GM12878 (cell line): Measurements from ENCODE around the gene PUSL1.

Source experiments
- CHD2 ChIP-seq: IDR thresholded peaks from 2 replicates; pipeline ENCODE4 v1.6.1; 2011; ENCODE audit warnings: low read depth, low read length, improper control_type of control experiment, borderline replicate concordance
- E2F4 ChIP-seq: IDR thresholded peaks from 2 replicates; pipeline ENCODE4 v1.6.1; 2012; ENCODE audit warnings: low read depth, low read length, improper control_type of control experiment
- NBN ChIP-seq: fragments of 450-650 bp; IDR thresholded peaks from 2 replicates; pipeline ENCODE4 v1.6.1; 2016
- SP1 ChIP-seq: IDR thresholded peaks from one replicate; pipeline ENCODE4 v1.6.1; 2011; ENCODE audit warnings: low read depth, low read length
- TCF12 ChIP-seq: IDR thresholded peaks from 2 replicates; pipeline ENCODE4 v1.6.1; 2011; ENCODE audit warnings: low read depth, mild to moderate bottlenecking, low read length
- TF ChIP-seq, protein P1 (sequence below), 3 experiments: IDR thresholded peaks in 2 of 3; conservative IDR thresholded peaks in 1 of 3; 2 replicates each; pipeline ENCODE4 v1.5.1; 2011; ENCODE audit warnings: low read depth in 3 of 3, low read length in 3 of 3, mild to moderate bottlenecking in 3 of 3, control low read depth in 2 of 3, moderate library complexity in 2 of 3, inconsistent platforms in 1 of 3, mixed read lengths in 1 of 3; ENCODE audit not compliant: control insufficient read depth in 2 of 3, insufficient read depth in 1 of 3; ENCODE audit errors: extremely low read depth in 1 of 3

GRCh38 chr1:1259951-1260600 is 48.3 kb upstream of the PUSL1 start:
- TF ChIP-seq TCF12: no peak
- TF ChIP-seq NBN: no peak
- TF ChIP-seq, protein P1, sequence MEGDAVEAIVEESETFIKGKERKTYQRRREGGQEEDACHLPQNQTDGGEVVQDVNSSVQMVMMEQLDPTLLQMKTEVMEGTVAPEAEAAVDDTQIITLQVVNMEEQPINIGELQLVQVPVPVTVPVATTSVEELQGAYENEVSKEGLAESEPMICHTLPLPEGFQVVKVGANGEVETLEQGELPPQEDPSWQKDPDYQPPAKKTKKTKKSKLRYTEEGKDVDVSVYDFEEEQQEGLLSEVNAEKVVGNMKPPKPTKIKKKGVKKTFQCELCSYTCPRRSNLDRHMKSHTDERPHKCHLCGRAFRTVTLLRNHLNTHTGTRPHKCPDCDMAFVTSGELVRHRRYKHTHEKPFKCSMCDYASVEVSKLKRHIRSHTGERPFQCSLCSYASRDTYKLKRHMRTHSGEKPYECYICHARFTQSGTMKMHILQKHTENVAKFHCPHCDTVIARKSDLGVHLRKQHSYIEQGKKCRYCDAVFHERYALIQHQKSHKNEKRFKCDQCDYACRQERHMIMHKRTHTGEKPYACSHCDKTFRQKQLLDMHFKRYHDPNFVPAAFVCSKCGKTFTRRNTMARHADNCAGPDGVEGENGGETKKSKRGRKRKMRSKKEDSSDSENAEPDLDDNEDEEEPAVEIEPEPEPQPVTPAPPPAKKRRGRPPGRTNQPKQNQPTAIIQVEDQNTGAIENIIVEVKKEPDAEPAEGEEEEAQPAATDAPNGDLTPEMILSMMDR (IDR thresholded peaks at IDR 0.05 in 2 of 3, conservative IDR thresholded peaks at IDR 0.05 in 1 of 3; ENCODE audit: control insufficient read depth in 2 of 3, extremely low read depth in 1 of 3, insufficient read depth in 1 of 3, low read depth in 3 of 3, low read length in 3 of 3): no peak
- TF ChIP-seq CHD2: no peak
- TF ChIP-seq SP1: no peak
- no peak for TF ChIP-seq E2F4
